Body of pancreas (tissue), 4 donors: ENCODE results near the gene SLC26A4. TPM values are rescaled to one million over a fixed set of nuclear protein-coding genes. Genes with fewer than 3 reads are reported as not detected.

Source experiments
- ATAC-seq: fragments of 150-250 bp; one replicate; pipeline ENCODE4 v1.9.1; 2016
- DNase-seq, 4 donors: peaks; one replicate each; pipeline ENCODE4 v3.0.0-alpha.2; 2019
- H3K27ac ChIP-seq, 4 donors: fragments of 200-600 bp; sonication (generic); 1 replicate in 3 of 4; 2 replicates in 1 of 4; pipeline versions ENCODE4 v1.5.1 to v1.6.1; 2016 to 2019; ENCODE audit warnings: mild to moderate bottlenecking in 1 of 4, mixed read lengths in 1 of 4, moderate library complexity in 1 of 4
- H3K27me3 ChIP-seq, 2 donors: fragments of 200-600 bp; sonication (generic); one replicate each; pipeline ENCODE4 v1.6.0; 2016; ENCODE audit warnings: mild to moderate bottlenecking in 1 of 2
- H3K36me3 ChIP-seq, 2 donors: fragments of 200-600 bp; sonication (generic); replicated peaks in 1 of 2; 2 replicates each; pipeline ENCODE4 v1.5.1; 2016; ENCODE audit warnings: low read depth in 2 of 2; ENCODE audit not compliant: insufficient read depth in 1 of 2
- H3K4me1 ChIP-seq: fragments of 200-600 bp; sonication (generic); one replicate; pipeline ENCODE4 v1.6.0; 2016
- H3K4me3 ChIP-seq, 2 donors: fragments of 200-600 bp; sonication (generic); 1 replicate in 1 of 2; 2 replicates in 1 of 2; pipeline ENCODE4 v1.5.1; 2016 to 2019
- H3K9me3 ChIP-seq, 3 donors: fragments of 200-600 bp; sonication (generic); 1 replicate in 2 of 3; 2 replicates in 1 of 3; pipeline ENCODE4 v1.5.1; 2016
- POLR2A ChIP-seq, 3 donors: fragments of 450-650 bp; IDR thresholded peaks; one replicate each; pipeline ENCODE4 v1.6.1; 2016; ENCODE audit warnings: antibody characterized with exemption in 3 of 3, mild to moderate bottlenecking in 2 of 3
- WGBS, 2 donors: methylation state at CpG; one replicate each; pipeline ENCODE4 v1.1.5; 2017; 5-methylcytosine and 5-hydroxymethylcytosine counted together
- intact Hi-C: fragments of 100-400 bp; cut with DNase I; formaldehyde crosslinking; loops from one replicate; pipeline ENCODE4 v1.15.1; 2023
- total RNA-seq, 2 donors: library from RNA; depleted of rRNA; stranded (reverse); fragments of >200 nt; gene quantifications; one replicate each; pipeline ENCODE4 v1.1.0, GENCODE V29; 2016
- TF ChIP-seq, protein P1 (sequence below), 7 experiments: fragments of 450-650 bp in 4 of 7; fragments of 200-600 bp in 3 of 7; sonication (generic) in 3 of 7; IDR thresholded peaks; one replicate each; pipeline ENCODE4 v1.5.1; 2016 to 2019; ENCODE audit warnings: antibody characterized with exemption in 7 of 7

The SLC26A4 gene
- total RNA-seq, 2 donors from 2014 or later = 0.26 to 0.33 TPM

DNA sequence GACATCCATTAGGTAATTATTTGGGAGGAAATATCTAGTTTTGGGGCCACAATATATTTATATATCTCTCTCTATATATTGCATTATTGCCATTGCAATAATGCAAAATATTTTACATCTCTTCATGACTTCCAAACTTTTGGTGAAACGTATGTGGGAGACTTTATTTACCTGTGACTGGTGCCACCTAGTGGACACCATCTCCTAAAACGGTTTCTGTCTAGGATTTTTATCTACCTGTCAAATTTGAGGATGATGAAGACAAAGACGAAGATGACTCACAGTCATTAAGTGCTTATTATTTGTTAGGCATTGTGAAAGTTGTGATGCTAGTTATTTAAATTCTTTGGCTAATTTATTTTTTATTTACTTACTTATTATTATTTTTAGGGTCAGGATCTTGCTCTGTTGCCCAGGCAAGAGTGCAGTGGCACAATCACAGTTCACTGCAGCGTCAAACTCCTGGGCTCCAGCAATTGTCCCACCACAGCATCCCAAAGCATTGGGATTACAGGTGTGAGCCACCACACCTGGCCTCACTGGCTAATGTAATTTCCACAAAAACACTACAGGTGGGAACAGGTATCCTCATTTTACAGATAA, 64.6 kb downstream of the SLC26A4 start:
- ATAC-seq = no peak
- H3K9me3 ChIP-seq = no peaks in the 10 kb centered on the region
- WGBS, 2 donors = 15 to 16% methylated on average over 4 of the region's 4 CpGs

DNA sequence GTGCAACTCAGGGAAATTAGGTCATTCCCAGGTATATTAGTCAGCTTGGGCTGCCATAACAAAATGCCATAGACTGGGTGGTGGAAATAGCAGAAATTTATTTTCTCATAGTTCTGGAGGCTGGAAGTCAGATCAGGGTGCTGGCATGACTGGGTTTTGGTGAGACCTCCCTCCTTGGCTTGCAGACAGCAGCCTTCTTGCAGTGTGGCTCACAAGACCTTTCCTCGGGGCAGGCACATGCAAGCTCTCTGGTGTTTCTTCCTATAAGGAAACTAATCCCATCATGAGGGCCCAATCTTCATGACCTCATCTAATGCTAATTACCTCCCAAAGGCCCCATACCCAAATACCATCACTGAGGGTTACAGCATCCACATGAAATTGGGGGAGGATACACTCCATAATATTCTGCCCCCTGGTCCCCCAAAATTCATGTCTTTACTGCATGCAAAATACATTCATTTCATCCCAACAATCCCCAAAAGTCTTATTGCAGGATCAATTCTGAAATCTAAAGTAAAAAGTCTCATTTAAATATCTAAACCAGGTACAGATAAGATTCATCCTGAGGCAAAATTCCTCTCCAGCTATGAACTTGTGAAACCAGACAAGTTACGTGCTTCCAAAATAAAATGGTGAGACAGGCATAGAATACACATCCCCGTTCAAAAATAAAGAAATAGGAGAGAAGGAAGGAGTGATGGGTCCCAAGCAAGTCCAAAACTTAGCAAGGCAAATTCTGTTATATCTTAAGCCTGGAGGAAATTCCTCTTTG, 65.9 kb downstream of the SLC26A4 start:
- no peak for TF ChIP-seq POLR2A (IDR thresholded peaks at IDR 0.05)
- TF ChIP-seq, protein P1, sequence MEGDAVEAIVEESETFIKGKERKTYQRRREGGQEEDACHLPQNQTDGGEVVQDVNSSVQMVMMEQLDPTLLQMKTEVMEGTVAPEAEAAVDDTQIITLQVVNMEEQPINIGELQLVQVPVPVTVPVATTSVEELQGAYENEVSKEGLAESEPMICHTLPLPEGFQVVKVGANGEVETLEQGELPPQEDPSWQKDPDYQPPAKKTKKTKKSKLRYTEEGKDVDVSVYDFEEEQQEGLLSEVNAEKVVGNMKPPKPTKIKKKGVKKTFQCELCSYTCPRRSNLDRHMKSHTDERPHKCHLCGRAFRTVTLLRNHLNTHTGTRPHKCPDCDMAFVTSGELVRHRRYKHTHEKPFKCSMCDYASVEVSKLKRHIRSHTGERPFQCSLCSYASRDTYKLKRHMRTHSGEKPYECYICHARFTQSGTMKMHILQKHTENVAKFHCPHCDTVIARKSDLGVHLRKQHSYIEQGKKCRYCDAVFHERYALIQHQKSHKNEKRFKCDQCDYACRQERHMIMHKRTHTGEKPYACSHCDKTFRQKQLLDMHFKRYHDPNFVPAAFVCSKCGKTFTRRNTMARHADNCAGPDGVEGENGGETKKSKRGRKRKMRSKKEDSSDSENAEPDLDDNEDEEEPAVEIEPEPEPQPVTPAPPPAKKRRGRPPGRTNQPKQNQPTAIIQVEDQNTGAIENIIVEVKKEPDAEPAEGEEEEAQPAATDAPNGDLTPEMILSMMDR (IDR thresholded peaks at IDR 0.05) = no peak
- H3K36me3 ChIP-seq = no peaks in the 10 kb centered on the region
- no peaks in the 10 kb centered on the region for H3K9me3 ChIP-seq
- intact Hi-C loops = loop anchor here (10.0 kb wide), 1 partner anchor 262 kb away; no protein-coding TSS in a partner anchor
- H3K4me3 ChIP-seq = no peak overlapping the region
- no peak for DNase-seq
- no peaks in the 10 kb centered on the region for H3K4me1 ChIP-seq
- WGBS, 2 donors = 68 to 80% methylated on average over 3 of the region's 3 CpGs
- ATAC-seq = no peak
- no peak overlapping the region for H3K27ac ChIP-seq
- no peaks in the 10 kb centered on the region for H3K27me3 ChIP-seq

More for the DNA sequence above, 64.6 kb downstream of the SLC26A4 start:
- Histone ChIP-seq H3K4me1 (no peaks in the 10 kb centered on the region), H3K36me3 (no peaks in the 10 kb centered on the region), H3K4me3 (no peak overlapping the region), H3K27me3 (no peaks in the 10 kb centered on the region), H3K27ac (no peak overlapping the region)
- intact Hi-C loops = loop anchor here (10.0 kb wide), 1 partner anchor 260 kb away; no protein-coding TSS in a partner anchor
- peak; percentile 50 to 68 (median 59) for DNase-seq
- TF ChIP-seq, protein P1 (IDR thresholded peaks at IDR 0.05) = peak; percentile 31 to 81 (median 73)
- TF ChIP-seq POLR2A (IDR thresholded peaks at IDR 0.05) = no peak

DNA sequence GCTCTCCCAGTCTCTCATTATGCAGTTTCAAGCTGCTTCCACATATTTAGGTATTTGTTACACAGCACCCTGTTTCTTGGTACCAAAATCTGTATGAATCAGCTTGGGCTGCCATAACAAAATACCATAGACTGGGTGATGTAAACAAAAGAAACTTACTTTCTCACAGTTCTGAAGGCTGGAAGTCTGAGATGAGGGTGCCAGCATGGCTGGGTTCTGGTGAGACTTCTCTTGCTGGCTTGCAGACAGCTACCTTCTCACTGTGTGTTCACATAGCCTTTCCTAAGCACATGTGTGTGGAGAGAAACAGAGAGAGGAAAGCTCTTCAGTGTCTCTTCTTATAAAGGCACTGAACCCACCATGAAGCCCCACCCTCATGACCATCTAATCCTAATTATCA, 67.6 kb downstream of the SLC26A4 start:
- ATAC-seq (no peak), DNase-seq (no peak)
- intact Hi-C loops = loop anchor here (10.0 kb wide), 1 partner anchor 263 kb away; no protein-coding TSS in a partner anchor
- H3K27me3 ChIP-seq = no peaks in the 10 kb centered on the region
- no peaks in the 10 kb centered on the region for H3K4me1 ChIP-seq
- H3K4me3 ChIP-seq = no peak overlapping the region
- no peak overlapping the region for H3K27ac ChIP-seq
- no peaks in the 10 kb centered on the region for H3K36me3 ChIP-seq
- no peaks in the 10 kb centered on the region for H3K9me3 ChIP-seq
- TF ChIP-seq POLR2A (IDR thresholded peaks at IDR 0.05) = no peak
- TF ChIP-seq, protein P1 (IDR thresholded peaks at IDR 0.05) = no peak

DNA sequence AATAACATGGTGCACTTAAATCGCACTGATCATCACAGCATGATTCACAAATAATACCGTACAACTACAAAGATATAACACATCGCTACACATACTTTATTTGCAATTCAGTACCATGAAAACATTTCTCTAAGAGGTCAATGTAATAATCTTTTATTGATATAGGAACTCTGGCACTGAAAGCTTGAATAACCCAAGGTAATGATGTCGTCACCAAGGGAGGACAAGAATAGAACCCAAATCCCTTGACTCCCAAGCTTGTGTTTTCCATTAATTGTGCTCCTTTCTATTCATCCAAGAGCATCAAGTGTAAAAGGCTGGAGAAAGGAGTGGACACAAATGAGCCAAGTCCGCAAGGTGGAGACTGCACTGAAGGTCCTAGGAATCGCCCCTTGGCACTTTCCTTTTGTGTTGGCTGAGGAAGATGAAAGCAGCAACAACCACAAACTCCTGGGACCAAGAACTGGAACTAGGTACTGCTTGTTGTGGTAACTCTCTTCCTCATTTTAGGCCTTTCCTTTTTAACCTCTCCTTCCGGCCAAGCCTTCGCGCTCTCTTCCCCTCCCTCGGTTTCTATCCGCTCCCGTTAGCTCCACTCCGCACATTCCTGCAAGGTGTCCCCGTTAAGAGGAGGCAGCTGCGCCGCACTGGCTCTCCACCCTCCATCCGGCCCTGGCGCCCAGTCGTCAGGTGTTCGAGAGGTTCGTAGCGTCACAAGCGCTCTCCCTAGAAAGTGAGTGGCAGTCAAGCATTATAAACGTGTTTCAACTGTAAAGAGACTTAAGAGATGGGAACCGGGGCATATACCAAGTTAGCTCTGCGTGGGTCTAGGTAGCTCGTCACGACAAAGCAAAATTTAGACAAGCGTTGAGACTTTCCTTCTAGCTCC, 82.3 kb downstream of the SLC26A4 start:
- no peaks in the 10 kb centered on the region for H3K27me3 ChIP-seq
- intact Hi-C loops = no loop called here
- peak overlapping the region; percentile 62 to 85 for H3K4me3 ChIP-seq
- ATAC-seq (peak; percentile 22), DNase-seq (peak in 2 of 4 donors; percentile 60 to 69)
- 11 to 16% methylated on average over 22 to 29 of the region's 29 CpGs for WGBS, 2 donors
- TF ChIP-seq, protein P1 (IDR thresholded peaks at IDR 0.05) = peak in 1 of 7 experiments; percentile 3
- no peak for TF ChIP-seq POLR2A (IDR thresholded peaks at IDR 0.05)
- H3K27ac ChIP-seq = peak overlapping the region; percentile 83 to 99 (median 93)
- H3K4me1 ChIP-seq = peaks cover 32% of the 10 kb centered on the region
- H3K36me3 ChIP-seq = no peaks in the 10 kb centered on the region
- H3K9me3 ChIP-seq = no peaks in the 10 kb centered on the region
